GM12878 (cell line): ENCODE data around the gene MYOCD. TPM values are rescaled to one million over a fixed set of nuclear protein-coding genes. Genes with fewer than 3 reads are reported as not detected.

Source experiments
- ATAC-seq: fragments of 200-7000 bp; cut with Tn5 transposase; 3 replicates; pipeline ENCODE4 v1.9.1; 2020; ENCODE audit warnings: mild to moderate bottlenecking, moderate library complexity
- BruUV-seq: library from RNA; stranded (reverse); fragments of 400-500 nt; replicated peaks from 2 replicates; lab custom pipeline; 2021; lab: Mats Ljungman, UMichigan
- CTCF ChIA-PET: fragments of 300-600 bp; sonication (Branson Sonifier 250); formaldehyde crosslinking; extraction: SDS; loops from one replicate; lab custom pipeline; 2021; ENCODE audit warnings: inconsistent platforms; lab: Yijun Ruan, JAX
- POLR2A ChIA-PET: fragments of 350-600 bp; formaldehyde crosslinking; extraction: SDS; loops from one replicate; lab custom pipeline; 2021; ENCODE audit warnings: inconsistent platforms; lab: Charles Lee
- RAD21 ChIA-PET: fragments of 300-600 bp; sonication (Branson Sonifier 250); formaldehyde crosslinking; loops from one replicate; lab custom pipeline; 2023; ENCODE audit warnings: antibody characterized with exemption; ENCODE audit not compliant: unreplicated experiment; lab: Charles Lee
- SMC1A ChIA-PET: fragments of 300-600 bp; sonication (Branson Sonifier 250); formaldehyde crosslinking; loops from one replicate; lab custom pipeline; 2023; ENCODE audit not compliant: unreplicated experiment, uncharacterized antibody; lab: Charles Lee
- DNase-seq: peaks from one replicate; pipeline ENCODE4 v3.0.0-alpha.2; 2011; ENCODE audit warnings: low read depth, low spot score
- FAIRE-seq: peaks from 3 replicates; lab custom pipeline; 2011; peaks lifted over from hg19 to GRCh38; lab: Jason Lieb, UNC
- H2AFZ ChIP-seq: 2 replicates; pipeline ENCODE4 v1.6.0; 2011; ENCODE audit warnings: low read depth, low read length, control low read depth; ENCODE audit not compliant: control insufficient read depth
- H3K27ac ChIP-seq: 2 replicates; pipeline ENCODE4 v1.5.1; 2011; ENCODE audit warnings: control low read depth; ENCODE audit not compliant: control insufficient read depth, insufficient read depth
- H3K27me3 ChIP-seq, 2 experiments: replicated peaks in 1 of 2; 2 replicates each; pipeline versions ENCODE4 v1.6.0 to v1.6.1; 2011; ENCODE audit warnings: low read length in 1 of 2; ENCODE audit not compliant: control insufficient read depth in 2 of 2, insufficient read depth in 2 of 2
- H3K36me3 ChIP-seq, 2 experiments: 2 replicates each; pipeline ENCODE4 v1.5.1; 2011; ENCODE audit warnings: low read length in 1 of 2; ENCODE audit not compliant: control insufficient read depth in 2 of 2, insufficient read depth in 2 of 2
- H3K4me1 ChIP-seq: 2 replicates; pipeline ENCODE4 v1.6.1; 2011; ENCODE audit warnings: mild to moderate bottlenecking, low read length, moderate library complexity, mixed read lengths; ENCODE audit not compliant: control insufficient read depth, insufficient read depth
- H3K4me2 ChIP-seq: 2 replicates; pipeline ENCODE4 v1.6.0; 2011; ENCODE audit warnings: control low read depth; ENCODE audit not compliant: control insufficient read depth, insufficient read depth
- H3K4me3 ChIP-seq: fragments of 200-600 bp; sonication (generic); 2 replicates; pipeline ENCODE4 v1.5.1; 2016
- H3K79me2 ChIP-seq: 2 replicates; pipeline ENCODE4 v1.6.0; 2011; ENCODE audit warnings: low read length; ENCODE audit not compliant: control insufficient read depth, insufficient read depth
- H3K9ac ChIP-seq: 2 replicates; pipeline ENCODE4 v1.8.0; 2011; ENCODE audit warnings: low read length, control low read depth, mixed read lengths; ENCODE audit not compliant: control insufficient read depth, insufficient read depth
- H3K9me3 ChIP-seq: replicated peaks from 3 replicates; pipeline ENCODE4 v1.5.1; 2011; ENCODE audit warnings: mild to moderate bottlenecking, low read length; ENCODE audit not compliant: control insufficient read depth, insufficient read depth
- H4K20me1 ChIP-seq: 2 replicates; pipeline ENCODE4 v1.6.0; 2011; ENCODE audit not compliant: control insufficient read depth, insufficient read depth
- ATF2 ChIP-seq: IDR thresholded peaks from 2 replicates; pipeline ENCODE4 v1.6.1; 2012; ENCODE audit warnings: low read length, inconsistent platforms
- DPF2 ChIP-seq: fragments of 450-650 bp; IDR thresholded peaks from 2 replicates; pipeline ENCODE4 v1.6.1; 2017; ENCODE audit warnings: mild to moderate bottlenecking
- EGR1 ChIP-seq, 2 experiments: IDR thresholded peaks; 1 replicate in 1 of 2; 2 replicates in 1 of 2; pipeline ENCODE4 v1.6.1; 2011 to 2012; ENCODE audit warnings: low read depth in 2 of 2, low read length in 2 of 2, borderline replicate concordance in 1 of 2, mild to moderate bottlenecking in 1 of 2, moderate library complexity in 1 of 2
- ELK1 ChIP-seq: IDR thresholded peaks from 2 replicates; pipeline ENCODE4 v1.6.1; 2012; ENCODE audit warnings: low read depth, low read length, improper control_type of control experiment
- HDAC6 ChIP-seq: fragments of 200-600 bp; sonication (generic); IDR thresholded peaks from one replicate; pipeline ENCODE4 v1.8.0; 2017; ENCODE audit warnings: antibody characterized with exemption; ENCODE audit not compliant: unreplicated experiment
- IKZF1 ChIP-seq: fragments of 450-650 bp; conservative IDR thresholded peaks from 2 replicates; pipeline ENCODE4 v1.6.1; 2017; ENCODE audit warnings: antibody characterized with exemption, mild to moderate bottlenecking
- MEF2B ChIP-seq: fragments of 450-650 bp; IDR thresholded peaks from 2 replicates; pipeline ENCODE4 v1.6.1; 2018; ENCODE audit warnings: mild to moderate bottlenecking, moderate library complexity; ENCODE audit not compliant: partially characterized antibody, poor library complexity, severe bottlenecking
- MYC ChIP-seq: IDR thresholded peaks from 2 replicates; pipeline ENCODE4 v1.6.1; 2011; ENCODE audit warnings: mild to moderate bottlenecking, low read length, moderate library complexity, inconsistent platforms; ENCODE audit not compliant: insufficient read depth, insufficient replicate concordance, insufficient read length, severe bottlenecking
- NFYA ChIP-seq: IDR thresholded peaks from 2 replicates; pipeline ENCODE4 v1.6.1; 2011; ENCODE audit warnings: low read depth, mild to moderate bottlenecking, low read length, improper control_type of control experiment, borderline replicate concordance
- NR2F1 ChIP-seq: fragments of 450-650 bp; conservative IDR thresholded peaks from 2 replicates; pipeline ENCODE4 v1.6.1; 2017; ENCODE audit warnings: mild to moderate bottlenecking
- RB1 ChIP-seq: fragments of 450-650 bp; formaldehyde crosslinking; IDR thresholded peaks from 2 replicates; pipeline ENCODE4 v1.6.1; 2017; ENCODE audit warnings: mild to moderate bottlenecking, borderline replicate concordance
- SRF ChIP-seq, 2 experiments: IDR thresholded peaks; 2 replicates each; pipeline ENCODE4 v1.6.1; 2011; ENCODE audit warnings: low read depth in 2 of 2, low read length in 2 of 2, mild to moderate bottlenecking in 1 of 2, moderate library complexity in 1 of 2
- TAF1 ChIP-seq: IDR thresholded peaks from 2 replicates; pipeline ENCODE4 v1.6.1; 2011; ENCODE audit warnings: mild to moderate bottlenecking, low read depth, low read length, borderline replicate concordance
- ZNF207 ChIP-seq: fragments of 450-650 bp; IDR thresholded peaks from 2 replicates; pipeline ENCODE4 v1.6.1; 2014; ENCODE audit warnings: antibody characterized with exemption, mild to moderate bottlenecking, borderline replicate concordance
- ZNF217 ChIP-seq: fragments of 450-650 bp; IDR thresholded peaks from 2 replicates; pipeline ENCODE4 v1.6.1; 2017; ENCODE audit warnings: antibody characterized with exemption, mild to moderate bottlenecking
- ZNF687 ChIP-seq: fragments of 450-650 bp; IDR thresholded peaks from 2 replicates; pipeline ENCODE4 v1.6.1; 2017; ENCODE audit warnings: mild to moderate bottlenecking, moderate library complexity
- ZSCAN29 ChIP-seq: fragments of 450-650 bp; IDR thresholded peaks from 2 replicates; pipeline ENCODE4 v1.6.1; 2017; ENCODE audit warnings: mild to moderate bottlenecking, moderate library complexity
- WGBS: methylation state at CpG from one replicate; pipeline ENCODE4 v1.1.6; 2016; ENCODE audit warnings: low lambda C conversion rate; ENCODE audit not compliant: insufficient replicate concordance, insufficient coverage; ENCODE audit errors: missing lambda C conversion rate; 5-methylcytosine and 5-hydroxymethylcytosine counted together
- in situ Hi-C: fragments of 300-500 bp; cut with MboI; formaldehyde crosslinking; loops from 9 replicates; pipeline ENCODE4 v1.14.3; 2018; ENCODE audit warnings: mixed read lengths
- intact Hi-C: fragments of 100-400 bp; cut with micrococcal nuclease; formaldehyde crosslinking; loops from one replicate; pipeline ENCODE4 v1.14.2; 2022; ENCODE audit not compliant: unreplicated experiment
- polyA plus RNA-seq, 11 experiments: library from polyadenylated mRNA; depleted of rRNA in 4 of 11; unstranded in 6 of 11; stranded (reverse) in 5 of 11; fragments of >200 nt; fragmentation: Nextera tagmentation in 4 of 11; fragmentation: Illumina TruSeq in 1 of 11; extraction: Ambion mirVana in 4 of 11; extraction: Trizol in 1 of 11; gene quantifications; 1 replicate in 1 of 11; 2 replicates in 10 of 11; pipeline versions ENCODE4 v1.2.1 to v1.2.3, GENCODE V29; 2011 to 2016; ENCODE audit warnings: inconsistent platforms in 2 of 11, missing spikeins in 2 of 11, low read depth in 1 of 11
- total RNA-seq, 4 experiments: library from RNA; depleted of rRNA in 3 of 4; stranded (reverse); fragments of >200 nt in 3 of 4; fragmentation: Illumina TruSeq in 1 of 4; extraction: Trizol in 1 of 4; gene quantifications; 2 replicates each; pipeline versions ENCODE4 v1.2.1 to v1.2.3, GENCODE V29; 2013 to 2021

MYOCD gene
- total and polyA plus RNA-seq, 10 of the 15 experiments (the other 5 are each of a cell fraction or from before 2014, with no cell fraction given): not detected

GRCh38 chr17:12789481-12790248 is 124.0 kb downstream of the MYOCD start, which contains the start of gene ARHGAP44:
TSS of gene ARHGAP44 (plus strand) at chr17:12789498. CDS start at chr17:12789839, 341 bp downstream.
- no peaks in the 10 kb centered on the region for H4K20me1 ChIP-seq
- FAIRE-seq: no peak
- TF ChIP-seq EGR1 (IDR thresholded peaks at IDR 0.05; ENCODE audit: borderline replicate concordance in 1 of 2, low read depth in 2 of 2, low read length in 2 of 2) (0 out of 3 replicates have a peak, but pooled peaks of 1 of the 2 experiments have one; percentile 6), ZNF687 (0 out of 2 replicates have a peak, but pooled peaks have one; percentile 29), ZNF207 (0 out of 2 replicates have a peak, but pooled peaks have one; percentile 36), NFYA (no peak), TAF1 (0 out of 2 replicates have a peak, but pooled peaks have one; percentile 11), IKZF1 (peak; percentile 95), NR2F1 (peak; percentile 39; the same call in 1 of the 2 replicates), DPF2 (peak; percentile 73), SRF (IDR thresholded peaks at IDR 0.05; ENCODE audit: low read depth in 2 of 2, low read length in 2 of 2) (no peak), ATF2 (no peak), HDAC6 (peak; percentile 95), ZNF217 (0 out of 2 replicates have a peak, but pooled peaks have one; percentile 30), RB1 (0 out of 2 replicates have a peak, but pooled peaks have one; percentile 73), ZSCAN29 (0 out of 2 replicates have a peak, but pooled peaks have one; percentile 25), MEF2B (no peak), ELK1 (no peak), MYC (no peak)

More at GRCh38 chr17:12789481-12790248, 124.0 kb downstream of the MYOCD start, which contains the start of gene ARHGAP44:
- ChIA-PET RAD21 (no interaction called here), CTCF (no interaction called here), SMC1A (no interaction called here), POLR2A (no interaction called here)
- BruUV-seq: no TSS peak
- in situ Hi-C loops: no loop called here
- intact Hi-C loops: no loop called here
- 1% methylated on average over 74 of the region's 86 CpGs for WGBS
- ATAC-seq (peak; percentile 93), DNase-seq (no peak)
- H3K36me3 ChIP-seq: no peaks in the 10 kb centered on the region
- peaks cover 0 to 3% of the 10 kb centered on the region in 2 experiments; a peak in 1 of 4 replicates for H3K27me3 ChIP-seq
- no peaks in the 10 kb centered on the region; the same call in 1 of the 2 replicates for H3K79me2 ChIP-seq
- peaks cover 7% of the 10 kb centered on the region for H3K4me1 ChIP-seq
- H3K4me2 ChIP-seq: peak within 1 kb of the TSS; percentile 87
- H2AFZ ChIP-seq: peak within 1 kb of the TSS; percentile 80
- no peaks in the 10 kb centered on the region for H3K9me3 ChIP-seq
- peak within 1 kb of the TSS; percentile 51 for H3K9ac ChIP-seq
- peak within 1 kb of the TSS; percentile 77 for H3K4me3 ChIP-seq
- no peak within 1 kb of the TSS; the same call in 1 of the 2 replicates for H3K27ac ChIP-seq
